ENCODE measurements around the gene NKAIN1. TPM values are rescaled to one million over a fixed set of nuclear protein-coding genes. Genes with fewer than 3 reads are reported as not detected.
A peak's percentile ranks its signal among the peaks of the same experiment; 100 is the strongest.

Gene NKAIN1
- polyA plus RNA-seq, 3 donors, result not detected

GRCh38 chr1:31159323-31159722 is 80.4 kb downstream of the NKAIN1 start:
- H3K4me3 Mint-ChIP-seq, result no peak overlapping the region
- Histone ChIP-seq H3K9ac (ENCODE audit: insufficient read depth, low read length, poor library complexity, severe bottlenecking) (no peak overlapping the region), H2AFZ (ENCODE audit: insufficient read depth, low read depth, low read length, poor library complexity, severe bottlenecking) (no peak overlapping the region), H3K27ac (ENCODE audit: low read depth in 1 of 2, low read length in 2 of 2) (no peak overlapping the region), H3K9me3 (replicated peaks in 1 of 2; ENCODE audit: control insufficient read depth in 1 of 2, insufficient read depth in 1 of 2, low read length in 2 of 2) (no peaks in the 10 kb centered on the region), H3K4me2 (replicated peaks; ENCODE audit: extremely low read depth, low read length, poor library complexity, severe bottlenecking) (no peak overlapping the region), H3K4me1 (ENCODE audit: control insufficient read depth in 1 of 2, insufficient read depth in 2 of 2, low read length in 2 of 2) (peaks cover 9 to 10% of the 10 kb centered on the region in 2 donors), H3K79me2 (ENCODE audit: insufficient read depth, low read length) (no peaks in the 10 kb centered on the region), H4K20me1 (ENCODE audit: insufficient read depth, low read length) (no peaks in the 10 kb centered on the region), H3K4me3 (replicated peaks in 1 of 3; ENCODE audit: low read depth in 2 of 3, low read length in 3 of 3) (no peak overlapping the region), H3K36me3 (replicated peaks in 1 of 2; ENCODE audit: control insufficient read depth in 1 of 2, insufficient read depth in 2 of 2, low read length in 2 of 2) (no peaks in the 10 kb centered on the region), H3K27me3 (ENCODE audit: control insufficient read depth in 2 of 2, insufficient read depth in 2 of 2, low read length in 2 of 2) (no peaks in the 10 kb centered on the region)
- peaks cover 13% of the 10 kb centered on the region for H3K4me1 Mint-ChIP-seq
- peaks cover 0 to 5% (median 2%) of the 10 kb centered on the region in 3 donors for H3K27me3 Mint-ChIP-seq (ENCODE audit: low read depth in 3 of 3)
- TF ChIP-seq, protein P1, sequence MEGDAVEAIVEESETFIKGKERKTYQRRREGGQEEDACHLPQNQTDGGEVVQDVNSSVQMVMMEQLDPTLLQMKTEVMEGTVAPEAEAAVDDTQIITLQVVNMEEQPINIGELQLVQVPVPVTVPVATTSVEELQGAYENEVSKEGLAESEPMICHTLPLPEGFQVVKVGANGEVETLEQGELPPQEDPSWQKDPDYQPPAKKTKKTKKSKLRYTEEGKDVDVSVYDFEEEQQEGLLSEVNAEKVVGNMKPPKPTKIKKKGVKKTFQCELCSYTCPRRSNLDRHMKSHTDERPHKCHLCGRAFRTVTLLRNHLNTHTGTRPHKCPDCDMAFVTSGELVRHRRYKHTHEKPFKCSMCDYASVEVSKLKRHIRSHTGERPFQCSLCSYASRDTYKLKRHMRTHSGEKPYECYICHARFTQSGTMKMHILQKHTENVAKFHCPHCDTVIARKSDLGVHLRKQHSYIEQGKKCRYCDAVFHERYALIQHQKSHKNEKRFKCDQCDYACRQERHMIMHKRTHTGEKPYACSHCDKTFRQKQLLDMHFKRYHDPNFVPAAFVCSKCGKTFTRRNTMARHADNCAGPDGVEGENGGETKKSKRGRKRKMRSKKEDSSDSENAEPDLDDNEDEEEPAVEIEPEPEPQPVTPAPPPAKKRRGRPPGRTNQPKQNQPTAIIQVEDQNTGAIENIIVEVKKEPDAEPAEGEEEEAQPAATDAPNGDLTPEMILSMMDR (IDR thresholded peaks at IDR 0.05), result no peak
- intact Hi-C loops (cut with micrococcal nuclease), result no loop called here
- DNase-seq, result no peak
- no peaks in the 10 kb centered on the region for H3K9me3 Mint-ChIP-seq
- no peak overlapping the region for H3K27ac Mint-ChIP-seq
- no CpG with 5 or more reads among the region's 2 CpGs for WGBS (ENCODE audit: insufficient coverage)
- H3K36me3 Mint-ChIP-seq, result no peaks in the 10 kb centered on the region

GRCh38 chr1:31155216-31155806 is 84.4 kb downstream of the NKAIN1 start:
- Mint-ChIP-seq H3K36me3 (no peaks in the 10 kb centered on the region), H3K27me3 (ENCODE audit: low read depth in 3 of 3) (peaks cover 0 to 2% (median 0%) of the 10 kb centered on the region in 3 donors), H3K4me1 (peaks cover 12% of the 10 kb centered on the region), H3K9me3 (peaks cover 0 to 2% (median 0%) of the 10 kb centered on the region in 7 donors), H3K27ac (peak overlapping the region in 4 of 7 donors; percentile 47 to 87 (median 69)), H3K4me3 (peak overlapping the region; percentile 88 to 95)
- Histone ChIP-seq H3K4me3 (replicated peaks in 1 of 3; ENCODE audit: low read depth in 2 of 3, low read length in 3 of 3) (peak overlapping the region; percentile 71 to 86 (median 86)), H3K4me1 (ENCODE audit: control insufficient read depth in 1 of 2, insufficient read depth in 2 of 2, low read length in 2 of 2) (peaks cover 9 to 10% of the 10 kb centered on the region in 2 donors), H3K79me2 (ENCODE audit: insufficient read depth, low read length) (no peaks in the 10 kb centered on the region), H3K27ac (ENCODE audit: low read depth in 1 of 2, low read length in 2 of 2) (peak overlapping the region; percentile 36 to 51), H3K27me3 (ENCODE audit: control insufficient read depth in 2 of 2, insufficient read depth in 2 of 2, low read length in 2 of 2) (no peaks in the 10 kb centered on the region), H2AFZ (ENCODE audit: insufficient read depth, low read depth, low read length, poor library complexity, severe bottlenecking) (peak overlapping the region; percentile 89), H3K9me3 (replicated peaks in 1 of 2; ENCODE audit: control insufficient read depth in 1 of 2, insufficient read depth in 1 of 2, low read length in 2 of 2) (no peaks in the 10 kb centered on the region), H3K4me2 (replicated peaks; ENCODE audit: extremely low read depth, low read length, poor library complexity, severe bottlenecking) (peak overlapping the region; percentile 82), H3K9ac (ENCODE audit: insufficient read depth, low read length, poor library complexity, severe bottlenecking) (peak overlapping the region; percentile 75), H3K36me3 (replicated peaks in 1 of 2; ENCODE audit: control insufficient read depth in 1 of 2, insufficient read depth in 2 of 2, low read length in 2 of 2) (no peaks in the 10 kb centered on the region), H4K20me1 (ENCODE audit: insufficient read depth, low read length) (no peaks in the 10 kb centered on the region)
- intact Hi-C loops (cut with micrococcal nuclease), result no loop called here
- WGBS (ENCODE audit: insufficient coverage), result under 1% methylated on average over 38 of the region's 46 CpGs
- TF ChIP-seq, protein P1 (IDR thresholded peaks at IDR 0.05), result peak; percentile 43
- DNase-seq, result peak; percentile 14 to 38 (median 30)

Data from CD14-positive monocyte (primary cell).